Measurements from ENCODE around the gene ZFP36.

GRCh38 chr19:39434123-39435076 lies 27.8 kb downstream of the ZFP36 start:
- TF ChIP-seq POLR2A (IDR thresholded peaks at IDR 0.05) (no peak), CTCF (IDR thresholded peaks at IDR 0.05) (no peak)
